ENCODE data around the gene MED12L.

Gene MED12L

GRCh38 chr3:151276687-151277042 is 191.2 kb downstream of the MED12L start:
- no peak overlapping the region for H3K4me3 ChIP-seq
- H3K9me3 ChIP-seq (ENCODE audit: low read depth, low read length) = no peaks in the 10 kb centered on the region
- no peaks in the 10 kb centered on the region for H3K36me3 ChIP-seq (ENCODE audit: insufficient read depth, low read length)
- H3K9ac ChIP-seq (ENCODE audit: insufficient read length) = no peak overlapping the region
- no peak overlapping the region for H3K27ac ChIP-seq
- TF ChIP-seq POLR2AphosphoS5 (IDR thresholded peaks at IDR 0.05; ENCODE audit: borderline replicate concordance, low read depth, low read length) (no peak), FOXP2 (optimal IDR thresholded peaks at IDR 0.05; ENCODE audit: control extremely low read depth, extremely low read length, insufficient read depth) (no peak), EZH2 (IDR thresholded peaks at IDR 0.05) (no peak)
- DNase-seq (ENCODE audit: low read depth, low spot score) = no peak

- H3K4me3 ChIP-seq = no peak within 1 kb of the TSS
- H3K9me3 ChIP-seq (ENCODE audit: low read depth, low read length) = no peaks in the 10 kb centered on the region
- H3K36me3 ChIP-seq (ENCODE audit: insufficient read depth, low read length) = no peaks in the 10 kb centered on the region
- no peak within 1 kb of the TSS for H3K9ac ChIP-seq (ENCODE audit: insufficient read length)
- TF ChIP-seq EZH2 (IDR thresholded peaks at IDR 0.05) (no peak), POLR2AphosphoS5 (IDR thresholded peaks at IDR 0.05; ENCODE audit: borderline replicate concordance, low read depth, low read length) (no peak), FOXP2 (optimal IDR thresholded peaks at IDR 0.05; ENCODE audit: control extremely low read depth, extremely low read length, insufficient read depth) (no peak)
- no peak within 1 kb of the TSS for H3K27ac ChIP-seq
- DNase-seq (ENCODE audit: low read depth, low spot score) = no peak
Measured at GRCh38 chr3:151278230-151278629, 192.8 kb downstream of the MED12L start, which contains the start of gene P2RY14. TSS of gene P2RY14 (minus strand) at chr3:151278542. CDS start at chr3:151214316, 64,226 bp downstream.

- H3K9me3 ChIP-seq (ENCODE audit: low read depth, low read length) = no peaks in the 10 kb centered on the region
- H3K36me3 ChIP-seq (ENCODE audit: insufficient read depth, low read length) = no peaks in the 10 kb centered on the region
- H3K27ac ChIP-seq = no peak overlapping the region
- no peak for TF ChIP-seq FOXP2 (optimal IDR thresholded peaks at IDR 0.05; ENCODE audit: control extremely low read depth, extremely low read length, insufficient read depth)
- TF ChIP-seq EZH2 (IDR thresholded peaks at IDR 0.05) = no peak
- TF ChIP-seq POLR2AphosphoS5 (IDR thresholded peaks at IDR 0.05; ENCODE audit: borderline replicate concordance, low read depth, low read length) = no peak
- no peak overlapping the region for H3K4me3 ChIP-seq
- H3K9ac ChIP-seq (ENCODE audit: insufficient read length) = no peak overlapping the region
- no peak for DNase-seq (ENCODE audit: low read depth, low spot score)
Measured at GRCh38 chr3:151281671-151282324, 196.3 kb downstream of the MED12L start.

DNA sequence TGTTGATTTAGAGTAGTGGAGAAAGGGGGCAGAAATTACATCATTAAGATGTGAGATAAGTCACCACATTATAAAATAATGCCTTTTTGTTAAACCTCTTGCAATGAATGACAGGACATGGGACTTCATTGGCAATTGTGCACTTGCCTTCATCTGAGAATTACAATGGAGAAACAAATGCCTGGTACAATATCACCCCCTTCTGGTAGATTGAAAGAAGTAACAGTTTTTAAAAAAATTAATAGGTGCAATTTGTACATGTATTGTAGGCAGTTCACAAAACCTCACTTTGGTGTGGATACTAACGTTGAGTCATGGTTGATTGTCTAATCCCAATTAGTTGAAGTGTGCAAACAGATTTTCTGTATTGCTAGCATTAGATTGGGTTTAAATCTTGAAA is 197.5 kb downstream of the MED12L start:
- Histone ChIP-seq H3K27ac (no peak overlapping the region), H3K9me3 (ENCODE audit: low read depth, low read length) (no peaks in the 10 kb centered on the region), H3K4me3 (no peak overlapping the region), H3K9ac (ENCODE audit: insufficient read length) (no peak overlapping the region), H3K36me3 (ENCODE audit: insufficient read depth, low read length) (no peaks in the 10 kb centered on the region)
- peak; percentile 50 for DNase-seq (ENCODE audit: low read depth, low spot score)
- TF ChIP-seq POLR2AphosphoS5 (IDR thresholded peaks at IDR 0.05; ENCODE audit: borderline replicate concordance, low read depth, low read length) = no peak
- no peak for TF ChIP-seq EZH2 (IDR thresholded peaks at IDR 0.05)

- Histone ChIP-seq H3K9me3 (ENCODE audit: low read depth, low read length) (no peaks in the 10 kb centered on the region), H3K4me3 (no peak overlapping the region), H3K27ac (no peak overlapping the region), H3K9ac (ENCODE audit: insufficient read length) (no peak overlapping the region), H3K36me3 (ENCODE audit: insufficient read depth, low read length) (no peaks in the 10 kb centered on the region)
- no peak for DNase-seq (ENCODE audit: low read depth, low spot score)
- TF ChIP-seq POLR2AphosphoS5 (IDR thresholded peaks at IDR 0.05; ENCODE audit: borderline replicate concordance, low read depth, low read length) (no peak), FOXP2 (optimal IDR thresholded peaks at IDR 0.05; ENCODE audit: control extremely low read depth, extremely low read length, insufficient read depth) (no peak), EZH2 (IDR thresholded peaks at IDR 0.05) (no peak)
Measured at GRCh38 chr3:151283387-151283786, 197.9 kb downstream of the MED12L start.

- no peaks in the 10 kb centered on the region for H3K36me3 ChIP-seq (ENCODE audit: insufficient read depth, low read length)
- no peak overlapping the region for H3K4me3 ChIP-seq
- no peak for TF ChIP-seq POLR2AphosphoS5 (IDR thresholded peaks at IDR 0.05; ENCODE audit: borderline replicate concordance, low read depth, low read length)
- no peak for TF ChIP-seq EZH2 (IDR thresholded peaks at IDR 0.05)
- TF ChIP-seq FOXP2 (optimal IDR thresholded peaks at IDR 0.05; ENCODE audit: control extremely low read depth, extremely low read length, insufficient read depth) = no peak
- no peak overlapping the region for H3K9ac ChIP-seq (ENCODE audit: insufficient read length)
- no peak for DNase-seq (ENCODE audit: low read depth, low spot score)
- H3K27ac ChIP-seq = no peak overlapping the region
- H3K9me3 ChIP-seq (ENCODE audit: low read depth, low read length) = no peaks in the 10 kb centered on the region
Measured at GRCh38 chr3:151283907-151284461, 198.5 kb downstream of the MED12L start.

GRCh38 chr3:151285940-151286339 is 200.5 kb downstream of the MED12L start:
- Histone ChIP-seq H3K36me3 (ENCODE audit: insufficient read depth, low read length) (no peaks in the 10 kb centered on the region), H3K9me3 (ENCODE audit: low read depth, low read length) (no peaks in the 10 kb centered on the region), H3K27ac (no peak overlapping the region), H3K9ac (ENCODE audit: insufficient read length) (no peak overlapping the region), H3K4me3 (no peak overlapping the region)
- TF ChIP-seq FOXP2 (optimal IDR thresholded peaks at IDR 0.05; ENCODE audit: control extremely low read depth, extremely low read length, insufficient read depth) = no peak
- TF ChIP-seq EZH2 (IDR thresholded peaks at IDR 0.05) = no peak
- no peak for TF ChIP-seq POLR2AphosphoS5 (IDR thresholded peaks at IDR 0.05; ENCODE audit: borderline replicate concordance, low read depth, low read length)
- no peak for DNase-seq (ENCODE audit: low read depth, low spot score)

- H3K4me3 ChIP-seq = no peak overlapping the region
- peak; percentile 37 for DNase-seq (ENCODE audit: low read depth, low spot score)
- no peaks in the 10 kb centered on the region for H3K36me3 ChIP-seq (ENCODE audit: insufficient read depth, low read length)
- no peaks in the 10 kb centered on the region for H3K9me3 ChIP-seq (ENCODE audit: low read depth, low read length)
- H3K9ac ChIP-seq (ENCODE audit: insufficient read length) = no peak overlapping the region
- H3K27ac ChIP-seq = no peak overlapping the region
- TF ChIP-seq EZH2 (IDR thresholded peaks at IDR 0.05) (no peak), POLR2AphosphoS5 (IDR thresholded peaks at IDR 0.05; ENCODE audit: borderline replicate concordance, low read depth, low read length) (no peak), FOXP2 (optimal IDR thresholded peaks at IDR 0.05; ENCODE audit: control extremely low read depth, extremely low read length, insufficient read depth) (no peak)
Measured at GRCh38 chr3:151289445-151289844, 204.0 kb downstream of the MED12L start.

All from SK-N-MC (cell line).